Measurements from ENCODE around the gene CBY2.
"Not testable (repeated sequence)": the region's sequence is repeated elsewhere in the genome, so short reads cannot be mapped to it uniquely, and the experiment has no call there.

Gene CBY2

GRCh38 chr13:45744979-45745378, 42.9 kb downstream of the CBY2 start:
- no peak for DNase-seq (ENCODE audit: low spot score)

- DNase-seq (ENCODE audit: low spot score): no peak
Measured at GRCh38 chr13:45747071-45747470, 45.0 kb downstream of the CBY2 start.

- DNase-seq (ENCODE audit: low spot score): no peak
Measured at GRCh38 chr13:45748941-45749759, 47.0 kb downstream of the CBY2 start.

- DNase-seq (ENCODE audit: low spot score): no peak
Measured at GRCh38 chr13:45750566-45750965, 48.4 kb downstream of the CBY2 start.

- DNase-seq (ENCODE audit: low spot score): no peak
Measured at GRCh38 chr13:45751885-45752284, 49.8 kb downstream of the CBY2 start.

GRCh38 chr13:45752510-45752909, 50.4 kb downstream of the CBY2 start:
- no peak for DNase-seq (ENCODE audit: low spot score)

GRCh38 chr13:45756498-45756897, 54.4 kb downstream of the CBY2 start:
- not testable (repeated sequence) for DNase-seq (ENCODE audit: low spot score)

- DNase-seq (ENCODE audit: low spot score): not testable (repeated sequence)
Measured at GRCh38 chr13:45757589-45757988, 55.5 kb downstream of the CBY2 start.

- no peak for DNase-seq (ENCODE audit: low spot score)
Measured at GRCh38 chr13:45763419-45763818, 61.3 kb downstream of the CBY2 start.
